ENCODE data around the gene DDX25.

DDX25 gene

DNA sequence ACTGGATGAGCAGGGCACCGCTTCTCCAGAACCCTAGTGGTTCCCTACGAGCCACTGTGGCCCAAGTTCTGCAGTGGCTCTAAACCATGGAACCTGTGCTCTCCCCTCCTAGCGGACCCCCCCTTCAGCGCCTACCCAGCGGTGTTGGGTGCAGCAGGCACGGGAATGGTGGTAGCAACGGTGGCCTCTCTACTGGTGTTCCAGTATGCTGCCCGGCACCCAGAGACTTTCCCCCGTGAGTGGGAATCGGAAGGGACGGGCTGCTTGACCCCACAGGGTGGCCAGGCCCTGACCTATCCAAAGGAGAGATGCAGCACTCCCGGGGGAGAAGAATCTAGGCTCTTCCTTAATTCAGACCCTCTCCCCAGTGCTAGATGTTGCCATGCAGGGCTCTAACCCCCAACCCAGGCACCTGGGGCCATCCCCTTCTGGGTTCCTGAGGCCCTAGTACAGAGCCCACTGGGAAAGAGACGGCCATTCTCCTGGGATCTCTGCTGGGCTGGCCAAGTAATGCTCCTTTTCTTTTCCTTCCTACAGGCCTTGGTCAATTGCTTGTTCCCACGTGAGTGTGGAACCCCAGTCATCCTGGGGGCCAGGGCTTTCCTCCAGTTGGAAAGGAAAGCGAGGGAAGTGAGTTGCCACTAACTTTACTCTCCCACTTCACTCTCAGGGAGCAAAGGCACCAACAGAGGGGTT lies 50.8 kb downstream of the DDX25 start:
- Histone ChIP-seq H3F3A (ENCODE audit: insufficient read depth, low read length) (no peaks in the 10 kb centered on the region), H3K4me3 (ENCODE audit: low read depth, low read length, poor library complexity, severe bottlenecking) (no peak overlapping the region), H3K9ac (ENCODE audit: low read length) (no peak overlapping the region), H3K27me3 (ENCODE audit: insufficient read depth, low read length) (no peaks in the 10 kb centered on the region), H2AFZ (ENCODE audit: low read length) (no peak overlapping the region), H3K9me3 (ENCODE audit: low read length) (no peaks in the 10 kb centered on the region), H3K27ac (ENCODE audit: low read depth, low read length, poor library complexity, severe bottlenecking) (no peak overlapping the region), H3K79me2 (ENCODE audit: insufficient read depth, low read length) (no peaks in the 10 kb centered on the region), H3K36me3 (ENCODE audit: insufficient read depth, low read length) (no peaks in the 10 kb centered on the region), H3K4me1 (ENCODE audit: insufficient read depth, low read length, severe bottlenecking) (no peaks in the 10 kb centered on the region), H3K9me2 (ENCODE audit: low read depth, low read length) (no peaks in the 10 kb centered on the region), H4K20me1 (ENCODE audit: insufficient read depth, low read length) (no peaks in the 10 kb centered on the region), H3K4me2 (ENCODE audit: low read length) (no peak overlapping the region)
- TF ChIP-seq, protein P1, sequence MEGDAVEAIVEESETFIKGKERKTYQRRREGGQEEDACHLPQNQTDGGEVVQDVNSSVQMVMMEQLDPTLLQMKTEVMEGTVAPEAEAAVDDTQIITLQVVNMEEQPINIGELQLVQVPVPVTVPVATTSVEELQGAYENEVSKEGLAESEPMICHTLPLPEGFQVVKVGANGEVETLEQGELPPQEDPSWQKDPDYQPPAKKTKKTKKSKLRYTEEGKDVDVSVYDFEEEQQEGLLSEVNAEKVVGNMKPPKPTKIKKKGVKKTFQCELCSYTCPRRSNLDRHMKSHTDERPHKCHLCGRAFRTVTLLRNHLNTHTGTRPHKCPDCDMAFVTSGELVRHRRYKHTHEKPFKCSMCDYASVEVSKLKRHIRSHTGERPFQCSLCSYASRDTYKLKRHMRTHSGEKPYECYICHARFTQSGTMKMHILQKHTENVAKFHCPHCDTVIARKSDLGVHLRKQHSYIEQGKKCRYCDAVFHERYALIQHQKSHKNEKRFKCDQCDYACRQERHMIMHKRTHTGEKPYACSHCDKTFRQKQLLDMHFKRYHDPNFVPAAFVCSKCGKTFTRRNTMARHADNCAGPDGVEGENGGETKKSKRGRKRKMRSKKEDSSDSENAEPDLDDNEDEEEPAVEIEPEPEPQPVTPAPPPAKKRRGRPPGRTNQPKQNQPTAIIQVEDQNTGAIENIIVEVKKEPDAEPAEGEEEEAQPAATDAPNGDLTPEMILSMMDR (IDR thresholded peaks at IDR 0.05; ENCODE audit: low read length), result no peak
- TF ChIP-seq EZH2 (IDR thresholded peaks at IDR 0.05; ENCODE audit: borderline replicate concordance, low read length), result no peak

DNA sequence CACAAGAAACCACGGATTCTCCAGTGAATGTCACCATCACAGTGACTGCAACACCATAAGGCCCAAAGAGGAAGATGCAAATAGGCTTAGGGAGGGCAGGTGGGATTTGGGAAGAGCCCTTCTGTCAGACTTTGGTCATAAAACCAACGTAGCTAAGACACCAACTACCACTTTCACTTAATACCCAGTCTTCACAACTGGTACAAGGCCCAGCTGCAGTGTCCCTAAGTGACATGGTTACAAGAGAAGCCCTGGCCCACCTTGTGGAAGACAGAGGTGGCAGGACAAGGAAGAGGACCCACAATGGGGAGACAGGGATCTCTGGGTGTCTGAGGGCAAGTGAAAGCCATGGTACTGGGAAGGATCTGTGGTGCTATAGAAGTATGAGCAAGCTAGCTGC lies 51.5 kb downstream of the DDX25 start:
- no peak for TF ChIP-seq EZH2 (IDR thresholded peaks at IDR 0.05; ENCODE audit: borderline replicate concordance, low read length)
- H3K27me3 ChIP-seq (ENCODE audit: insufficient read depth, low read length), result no peaks in the 10 kb centered on the region

DNA sequence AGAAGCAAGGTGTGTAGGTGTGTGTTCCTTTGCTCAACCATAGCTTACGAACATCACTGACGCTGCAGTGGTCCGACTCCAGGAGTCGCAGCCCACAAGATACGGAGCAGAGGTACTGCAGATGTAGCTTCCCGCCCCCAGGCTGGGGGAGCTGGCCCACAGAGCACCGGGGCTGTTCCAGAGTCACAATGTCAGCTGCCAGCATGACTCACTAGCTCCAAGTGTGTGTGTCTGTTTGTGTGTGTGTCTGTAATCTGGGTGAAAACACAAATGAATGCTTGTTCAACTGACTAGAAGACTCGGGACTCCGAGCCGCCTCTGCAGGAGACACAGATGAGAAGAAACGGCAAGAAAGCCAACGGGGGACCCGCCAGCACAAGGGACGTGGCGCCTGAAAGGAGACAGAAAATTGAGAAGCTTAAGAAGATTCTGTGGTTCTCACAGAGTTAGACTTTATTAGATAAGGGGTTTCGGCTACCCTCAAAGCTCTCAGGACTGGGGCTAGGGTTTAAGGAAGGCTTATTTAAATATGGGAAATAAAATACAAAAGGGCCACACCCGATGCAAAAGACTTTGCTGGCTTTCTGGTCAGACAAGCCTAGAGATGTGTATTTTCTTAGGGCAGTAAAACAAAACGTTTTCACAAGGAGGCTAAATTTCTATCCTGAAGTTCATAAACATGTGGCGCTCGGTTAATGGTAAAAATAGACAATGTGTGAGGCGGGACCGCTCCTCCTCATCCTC lies 52.3 kb downstream of the DDX25 start:
- H3K27me3 ChIP-seq (ENCODE audit: insufficient read depth, low read length), result no peaks in the 10 kb centered on the region
- H3K4me1 ChIP-seq (ENCODE audit: insufficient read depth, low read length, severe bottlenecking), result no peaks in the 10 kb centered on the region
- H4K20me1 ChIP-seq (ENCODE audit: insufficient read depth, low read length), result no peaks in the 10 kb centered on the region
- H3K79me2 ChIP-seq (ENCODE audit: insufficient read depth, low read length), result no peaks in the 10 kb centered on the region
- H3K4me3 ChIP-seq (ENCODE audit: low read depth, low read length, poor library complexity, severe bottlenecking), result no peak overlapping the region
- H3K27ac ChIP-seq (ENCODE audit: low read depth, low read length, poor library complexity, severe bottlenecking), result no peak overlapping the region
- no peak overlapping the region for H3K4me2 ChIP-seq (ENCODE audit: low read length)
- no peak overlapping the region for H2AFZ ChIP-seq (ENCODE audit: low read length)
- no peak for TF ChIP-seq EZH2 (IDR thresholded peaks at IDR 0.05; ENCODE audit: borderline replicate concordance, low read length)
- TF ChIP-seq, protein P1 (IDR thresholded peaks at IDR 0.05; ENCODE audit: low read length), result no peak
- H3K9me2 ChIP-seq (ENCODE audit: low read depth, low read length), result no peaks in the 10 kb centered on the region
- no peaks in the 10 kb centered on the region for H3F3A ChIP-seq (ENCODE audit: insufficient read depth, low read length)
- H3K9me3 ChIP-seq (ENCODE audit: low read length), result no peaks in the 10 kb centered on the region
- H3K36me3 ChIP-seq (ENCODE audit: insufficient read depth, low read length), result no peaks in the 10 kb centered on the region
- H3K9ac ChIP-seq (ENCODE audit: low read length), result no peak overlapping the region

More for the DNA sequence above, 51.5 kb downstream of the DDX25 start:
- Histone ChIP-seq H3K9me3 (ENCODE audit: low read length) (no peaks in the 10 kb centered on the region), H3K9me2 (ENCODE audit: low read depth, low read length) (no peaks in the 10 kb centered on the region), H3K4me2 (ENCODE audit: low read length) (no peak overlapping the region), H3K27ac (ENCODE audit: low read depth, low read length, poor library complexity, severe bottlenecking) (no peak overlapping the region), H2AFZ (ENCODE audit: low read length) (no peak overlapping the region), H3K79me2 (ENCODE audit: insufficient read depth, low read length) (no peaks in the 10 kb centered on the region), H3K9ac (ENCODE audit: low read length) (no peak overlapping the region), H3K36me3 (ENCODE audit: insufficient read depth, low read length) (no peaks in the 10 kb centered on the region), H3K4me1 (ENCODE audit: insufficient read depth, low read length, severe bottlenecking) (no peaks in the 10 kb centered on the region), H3F3A (ENCODE audit: insufficient read depth, low read length) (no peaks in the 10 kb centered on the region), H4K20me1 (ENCODE audit: insufficient read depth, low read length) (no peaks in the 10 kb centered on the region), H3K4me3 (ENCODE audit: low read depth, low read length, poor library complexity, severe bottlenecking) (no peak overlapping the region)
